Right atrium auricular region (tissue), 2 donors: ENCODE measurements around the gene PRPF4. TPM values are rescaled to one million over a fixed set of nuclear protein-coding genes. Genes with fewer than 3 reads are reported as not detected.
"Not testable (repeated sequence)": the region's sequence is repeated elsewhere in the genome, so short reads cannot be mapped to it uniquely, and the experiment has no call there.

Experiments
- DNase-seq: peaks from one replicate; pipeline ENCODE4 v3.0.0-alpha.2; 2019; ENCODE audit warnings: low spot score
- H3K27ac ChIP-seq, 2 donors: fragments of 200-600 bp; sonication (generic); 1 replicate in 1 of 2; 2 replicates in 1 of 2; pipeline ENCODE4 v1.5.1; 2016 to 2019
- H3K27me3 ChIP-seq, 2 donors: fragments of 200-600 bp; sonication (generic); one replicate each; pipeline versions ENCODE4 v1.5.1 to v1.6.0; 2017 to 2019
- H3K36me3 ChIP-seq: fragments of 200-600 bp; sonication (generic); one replicate; pipeline ENCODE4 v1.5.1; 2016
- H3K4me1 ChIP-seq, 2 donors: fragments of 200-600 bp; sonication (generic); one replicate each; pipeline versions ENCODE4 v1.5.1 to v1.6.0; 2017 to 2019
- H3K4me3 ChIP-seq, 2 donors: fragments of 200-600 bp; sonication (generic); 1 replicate in 1 of 2; 2 replicates in 1 of 2; pipeline ENCODE4 v1.5.1; 2017 to 2019; ENCODE audit warnings: mild to moderate bottlenecking in 1 of 2, moderate library complexity in 1 of 2
- H3K9me3 ChIP-seq, 2 donors: fragments of 200-600 bp; sonication (generic); one replicate each; pipeline ENCODE4 v1.5.1; 2019
- CTCF ChIP-seq, 2 donors: fragments of 200-600 bp; sonication (generic); IDR thresholded peaks; one replicate each; pipeline ENCODE4 v1.5.1; 2019; ENCODE audit warnings: antibody characterized with exemption in 2 of 2
- total RNA-seq, 2 donors: library from RNA; depleted of rRNA; stranded (reverse); fragments of >200 nt; gene quantifications; one replicate each; pipeline ENCODE4 v1.1.0, GENCODE V29; 2016

The PRPF4 gene
- total RNA-seq, 2 donors from 2014 or later, result 8.7 to 11.1 TPM

- Histone ChIP-seq H3K27me3 (no peaks in the 10 kb centered on the region), H3K36me3 (no peaks in the 10 kb centered on the region), H3K9me3 (no peaks in the 10 kb centered on the region), H3K4me3 (no peak overlapping the region), H3K4me1 (no peaks in the 10 kb centered on the region), H3K27ac (no peak overlapping the region)
- no peak for TF ChIP-seq CTCF (IDR thresholded peaks at IDR 0.05)
- no peak for DNase-seq
Observed at GRCh38 chr9:113247640-113248039, 27.8 kb upstream of the PRPF4 start.

GRCh38 chr9:113249661-113250060 is 25.8 kb upstream of the PRPF4 start:
- H3K27me3 ChIP-seq, H3K36me3 ChIP-seq, H3K9me3 ChIP-seq, H3K27ac ChIP-seq, DNase-seq, H3K4me1 ChIP-seq, H3K4me3 ChIP-seq: not testable (repeated sequence)

DNA sequence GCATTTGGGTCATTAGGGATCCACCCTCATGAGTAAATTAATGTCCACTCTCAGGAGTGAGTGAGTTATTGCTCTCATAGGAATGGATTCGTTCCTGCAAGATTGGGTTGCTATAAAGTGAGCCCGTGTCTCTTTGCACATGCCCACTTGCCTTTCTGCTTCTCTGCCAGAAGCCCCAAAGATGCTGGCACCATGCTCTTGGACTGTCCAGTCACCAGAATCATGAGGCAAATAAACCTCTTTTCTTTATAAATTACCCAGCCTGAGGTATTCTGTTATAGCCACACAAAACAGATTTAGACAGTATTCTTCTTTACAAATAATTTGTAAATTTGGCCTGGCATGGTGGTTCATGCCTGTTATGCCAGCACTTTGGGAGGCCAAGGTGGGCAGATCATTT is 24.7 kb upstream of the PRPF4 start:
- no peaks in the 10 kb centered on the region for H3K4me1 ChIP-seq
- no peak overlapping the region for H3K4me3 ChIP-seq
- DNase-seq, result no peak
- H3K27me3 ChIP-seq, result no peaks in the 10 kb centered on the region
- H3K27ac ChIP-seq, result no peak overlapping the region
- H3K9me3 ChIP-seq, result no peaks in the 10 kb centered on the region
- TF ChIP-seq CTCF (IDR thresholded peaks at IDR 0.05), result no peak
- H3K36me3 ChIP-seq, result no peaks in the 10 kb centered on the region

DNA sequence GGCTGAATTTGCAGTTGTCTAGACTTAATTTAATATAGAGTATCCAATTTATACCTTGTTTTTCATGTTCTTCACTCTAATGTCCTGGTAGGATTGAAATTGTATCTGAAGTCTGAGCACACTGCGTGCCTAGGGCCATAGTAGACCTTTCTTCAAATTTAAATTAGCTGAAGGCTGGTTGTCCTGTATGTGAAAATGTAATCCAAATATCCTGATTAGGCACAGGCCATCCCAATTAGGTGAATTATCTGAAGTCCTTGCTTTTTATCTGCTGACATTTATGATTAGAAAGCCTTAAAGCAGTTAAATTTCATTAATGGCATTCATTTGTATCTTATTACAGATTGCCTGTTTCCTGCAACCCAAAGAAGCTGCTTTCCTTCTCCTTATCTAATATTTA is 20.5 kb upstream of the PRPF4 start:
- H3K9me3 ChIP-seq, result no peaks in the 10 kb centered on the region
- no peaks in the 10 kb centered on the region for H3K4me1 ChIP-seq
- no peaks in the 10 kb centered on the region for H3K27me3 ChIP-seq
- H3K36me3 ChIP-seq, result peaks cover 27% of the 10 kb centered on the region
- no peak for TF ChIP-seq CTCF (IDR thresholded peaks at IDR 0.05)
- H3K27ac ChIP-seq, result no peak overlapping the region
- H3K4me3 ChIP-seq, result no peak overlapping the region
- no peak for DNase-seq

DNA sequence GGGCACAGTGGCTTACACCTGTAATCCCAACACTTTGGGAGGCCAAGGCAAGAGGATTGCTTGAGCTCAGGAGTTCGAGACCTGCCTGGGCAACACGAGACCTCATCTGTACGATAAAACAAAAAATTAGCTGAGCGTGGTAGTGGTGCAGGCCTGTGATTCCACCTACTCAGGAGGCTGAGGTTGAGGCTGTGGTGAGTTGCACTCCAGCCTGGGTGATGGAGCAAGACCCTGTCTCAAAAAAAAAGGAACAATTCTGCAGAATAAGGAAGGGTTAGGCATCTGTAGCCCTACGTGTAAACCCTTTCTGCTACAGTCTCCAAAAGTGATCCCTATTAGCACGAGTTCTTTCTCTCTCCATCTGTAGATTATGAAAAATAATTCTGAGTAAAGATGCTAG is 20.0 kb upstream of the PRPF4 start:
- H3K27me3 ChIP-seq, result no peaks in the 10 kb centered on the region
- no peaks in the 10 kb centered on the region for H3K9me3 ChIP-seq
- TF ChIP-seq CTCF (IDR thresholded peaks at IDR 0.05), result no peak
- no peaks in the 10 kb centered on the region for H3K4me1 ChIP-seq
- peaks cover 31% of the 10 kb centered on the region for H3K36me3 ChIP-seq
- DNase-seq, result no peak
- no peak overlapping the region for H3K4me3 ChIP-seq
- H3K27ac ChIP-seq, result no peak overlapping the region

- peaks cover 48% of the 10 kb centered on the region for H3K36me3 ChIP-seq
- no peak for DNase-seq
- no peak overlapping the region for H3K27ac ChIP-seq
- H3K4me1 ChIP-seq, result no peaks in the 10 kb centered on the region
- no peak overlapping the region for H3K4me3 ChIP-seq
- no peaks in the 10 kb centered on the region for H3K27me3 ChIP-seq
- H3K9me3 ChIP-seq, result no peaks in the 10 kb centered on the region
- TF ChIP-seq CTCF (IDR thresholded peaks at IDR 0.05), result no peak
Observed at GRCh38 chr9:113257863-113258262, 17.6 kb upstream of the PRPF4 start.
